Vagina (tissue), 2 donors: ENCODE data around the gene GNAQ. TPM values are rescaled to one million over a fixed set of nuclear protein-coding genes. Genes with fewer than 3 reads are reported as not detected.

Experiments
- DNase-seq, 2 donors: peaks; one replicate each; pipeline ENCODE4 v3.0.0-alpha.2; 2017; ENCODE audit errors: extremely low spot score in 2 of 2
- H3K27ac ChIP-seq: fragments of 200-600 bp; sonication (generic); one replicate; pipeline ENCODE4 v1.5.1; 2019
- H3K27me3 ChIP-seq: fragments of 200-600 bp; sonication (generic); one replicate; pipeline ENCODE4 v1.5.1; 2019
- H3K36me3 ChIP-seq, 2 donors: fragments of 200-600 bp; sonication (generic); one replicate each; pipeline ENCODE4 v1.5.1; 2017 to 2019
- H3K4me1 ChIP-seq: fragments of 200-600 bp; sonication (generic); one replicate; pipeline ENCODE4 v1.5.1; 2019
- H3K4me3 ChIP-seq, 2 donors: fragments of 200-600 bp; sonication (generic); 1 replicate in 1 of 2; 2 replicates in 1 of 2; pipeline ENCODE4 v1.5.1; 2016 to 2019
- H3K9me3 ChIP-seq: fragments of 200-600 bp; sonication (generic); one replicate; pipeline ENCODE4 v1.5.1; 2019
- CTCF ChIP-seq, 3 experiments: fragments of 450-650 bp in 2 of 3; fragments of 200-600 bp in 1 of 3; sonication (generic) in 1 of 3; IDR thresholded peaks; one replicate each; pipeline ENCODE4 v1.5.1; 2017 to 2019; ENCODE audit warnings: antibody characterized with exemption in 3 of 3, mild to moderate bottlenecking in 2 of 3, moderate library complexity in 2 of 3
- POLR2A ChIP-seq, 2 donors: fragments of 450-650 bp; IDR thresholded peaks; one replicate each; pipeline ENCODE4 v1.6.1; 2017; ENCODE audit warnings: antibody characterized with exemption in 2 of 2, mild to moderate bottlenecking in 2 of 2, moderate library complexity in 2 of 2
- POLR2AphosphoS5 ChIP-seq, 2 donors: sonication (generic); formaldehyde crosslinking; IDR thresholded peaks; one replicate each; pipeline ENCODE4 v1.9.0; 2017; ENCODE audit warnings: antibody characterized with exemption in 2 of 2, mild to moderate bottlenecking in 2 of 2, low read depth in 1 of 2; ENCODE audit not compliant: insufficient read depth in 1 of 2
- intact Hi-C: fragments of 100-400 bp; cut with DNase I; formaldehyde crosslinking; loops from one replicate; pipeline ENCODE4 v1.15.1; 2023
- total RNA-seq: library from RNA; depleted of rRNA; stranded (reverse); fragments of >200 nt; gene quantifications from one replicate; pipeline ENCODE4 v1.2.3, GENCODE V29; 2016

The GNAQ gene
- total RNA-seq, 1 donor from 2014 or later, result 31.9 TPM

GRCh38 chr9:77938163-77938562, 93.4 kb downstream of the GNAQ start:
- H3K36me3 ChIP-seq, result no peaks in the 10 kb centered on the region
- H3K27me3 ChIP-seq, result no peaks in the 10 kb centered on the region
- no peaks in the 10 kb centered on the region for H3K9me3 ChIP-seq
- TF ChIP-seq POLR2AphosphoS5 (IDR thresholded peaks at IDR 0.05; ENCODE audit: insufficient read depth in 1 of 2, low read depth in 1 of 2), result no peak
- TF ChIP-seq CTCF (IDR thresholded peaks at IDR 0.05), result no peak
- no peak for TF ChIP-seq POLR2A (IDR thresholded peaks at IDR 0.05)
- intact Hi-C loops, result no loop called here
- H3K4me3 ChIP-seq, result no peak overlapping the region
- H3K27ac ChIP-seq, result no peak overlapping the region
- peaks cover under 1% of the 10 kb centered on the region for H3K4me1 ChIP-seq
- no peak for DNase-seq

GRCh38 chr9:77935974-77936373, 95.6 kb downstream of the GNAQ start:
- Histone ChIP-seq H3K4me1 (peaks cover 11% of the 10 kb centered on the region), H3K9me3 (no peaks in the 10 kb centered on the region), H3K36me3 (no peaks in the 10 kb centered on the region), H3K4me3 (no peak overlapping the region), H3K27me3 (no peaks in the 10 kb centered on the region), H3K27ac (no peak overlapping the region)
- no peak for TF ChIP-seq POLR2A (IDR thresholded peaks at IDR 0.05)
- TF ChIP-seq POLR2AphosphoS5 (IDR thresholded peaks at IDR 0.05; ENCODE audit: insufficient read depth in 1 of 2, low read depth in 1 of 2), result no peak
- TF ChIP-seq CTCF (IDR thresholded peaks at IDR 0.05), result no peak
- DNase-seq, result no peak
- intact Hi-C loops, result no loop called here

GRCh38 chr9:77935211-77935610, 96.4 kb downstream of the GNAQ start:
- intact Hi-C loops, result no loop called here
- H3K4me3 ChIP-seq, result no peak overlapping the region

GRCh38 chr9:77933976-77934375, 97.6 kb downstream of the GNAQ start:
- intact Hi-C loops, result no loop called here
- no peaks in the 10 kb centered on the region for H3K9me3 ChIP-seq
- DNase-seq, result no peak
- H3K27me3 ChIP-seq, result no peaks in the 10 kb centered on the region
- no peak overlapping the region for H3K27ac ChIP-seq
- H3K4me1 ChIP-seq, result peaks cover 11% of the 10 kb centered on the region
- H3K4me3 ChIP-seq, result no peak overlapping the region
- H3K36me3 ChIP-seq, result no peaks in the 10 kb centered on the region
- no peak for TF ChIP-seq CTCF (IDR thresholded peaks at IDR 0.05)
- no peak for TF ChIP-seq POLR2AphosphoS5 (IDR thresholded peaks at IDR 0.05; ENCODE audit: insufficient read depth in 1 of 2, low read depth in 1 of 2)
- TF ChIP-seq POLR2A (IDR thresholded peaks at IDR 0.05), result no peak

More at GRCh38 chr9:77935211-77935610, 96.4 kb downstream of the GNAQ start:
- Histone ChIP-seq H3K4me1 (peaks cover 11% of the 10 kb centered on the region), H3K27me3 (no peaks in the 10 kb centered on the region), H3K9me3 (no peaks in the 10 kb centered on the region), H3K27ac (no peak overlapping the region), H3K36me3 (no peaks in the 10 kb centered on the region)
- no peak for DNase-seq
- TF ChIP-seq POLR2AphosphoS5 (IDR thresholded peaks at IDR 0.05; ENCODE audit: insufficient read depth in 1 of 2, low read depth in 1 of 2), result no peak
- TF ChIP-seq POLR2A (IDR thresholded peaks at IDR 0.05), result no peak
- TF ChIP-seq CTCF (IDR thresholded peaks at IDR 0.05), result no peak

- Histone ChIP-seq H3K27ac (no peak overlapping the region), H3K4me1 (peaks cover 11% of the 10 kb centered on the region), H3K36me3 (no peaks in the 10 kb centered on the region), H3K9me3 (no peaks in the 10 kb centered on the region), H3K4me3 (no peak overlapping the region), H3K27me3 (no peaks in the 10 kb centered on the region)
- intact Hi-C loops, result no loop called here
- TF ChIP-seq POLR2A (IDR thresholded peaks at IDR 0.05) (no peak), POLR2AphosphoS5 (IDR thresholded peaks at IDR 0.05; ENCODE audit: insufficient read depth in 1 of 2, low read depth in 1 of 2) (no peak), CTCF (IDR thresholded peaks at IDR 0.05) (no peak)
- DNase-seq, result no peak
These were observed 98.6 kb downstream of the GNAQ start for GRCh38 chr9:77933019-77933418.
